Measurements from ENCODE around the gene ARSB.
"Not testable (repeated sequence)": the region's sequence is repeated elsewhere in the genome, so short reads cannot be mapped to it uniquely, and the experiment has no call there.

Gene ARSB

GRCh38 chr5:78895616-78896015 lies 89.5 kb downstream of the ARSB start:
- no peak for DNase-seq

- DNase-seq, result peak; percentile 66
Observed at GRCh38 chr5:78893940-78894677, 91.0 kb downstream of the ARSB start.

GRCh38 chr5:78890667-78891379 lies 94.3 kb downstream of the ARSB start:
- DNase-seq, result no peak

GRCh38 chr5:78889369-78890140 lies 95.6 kb downstream of the ARSB start:
- no peak for DNase-seq

GRCh38 chr5:78888580-78889368 lies 96.3 kb downstream of the ARSB start:
- DNase-seq, result no peak

GRCh38 chr5:78887384-78888118 lies 97.6 kb downstream of the ARSB start:
- DNase-seq, result peak; percentile 86

GRCh38 chr5:78886341-78887230 lies 98.5 kb downstream of the ARSB start:
- DNase-seq, result no peak

- no peak for DNase-seq
Observed at GRCh38 chr5:78881884-78882283, 103.2 kb downstream of the ARSB start.

GRCh38 chr5:78879516-78879915 lies 105.6 kb downstream of the ARSB start:
- DNase-seq, result no peak

- DNase-seq, result not testable (repeated sequence)
Observed at GRCh38 chr5:78866076-78866475, 119.0 kb downstream of the ARSB start.

- no peak for DNase-seq
Observed at GRCh38 chr5:78858364-78858763, 126.7 kb downstream of the ARSB start.

GRCh38 chr5:78855026-78855425 lies 130.1 kb downstream of the ARSB start:
- DNase-seq, result no peak

GRCh38 chr5:78851891-78852290 lies 133.2 kb downstream of the ARSB start:
- not testable (repeated sequence) for DNase-seq

- no peak for DNase-seq
Observed at GRCh38 chr5:78845470-78845869, 139.6 kb downstream of the ARSB start.

- DNase-seq, result no peak
Observed at GRCh38 chr5:78843436-78843835, 141.7 kb downstream of the ARSB start.

GRCh38 chr5:78841767-78842166 lies 143.3 kb downstream of the ARSB start:
- DNase-seq, result no peak

GRCh38 chr5:78838753-78839152 lies 146.4 kb downstream of the ARSB start:
- no peak for DNase-seq

- no peak for DNase-seq
Observed at GRCh38 chr5:78837836-78838235, 147.3 kb downstream of the ARSB start.

GRCh38 chr5:78835176-78835575 lies 149.9 kb downstream of the ARSB start:
- no peak for DNase-seq

- no peak for DNase-seq
Observed at GRCh38 chr5:78833284-78833683, 151.8 kb downstream of the ARSB start.

- DNase-seq, result no peak
Observed at GRCh38 chr5:78830528-78831046, 154.5 kb downstream of the ARSB start.

All from MV-4-11 (cell line).